ENCODE results near the gene ATP10A.
A peak's percentile ranks its signal among the peaks of the same experiment; 100 is the strongest.
"Not testable (repeated sequence)": the region's sequence is repeated elsewhere in the genome, so short reads cannot be mapped to it uniquely, and the experiment has no call there.

Gene ATP10A

GRCh38 chr15:25771736-25772135 is 91.4 kb downstream of the ATP10A start:
- DNase-seq (ENCODE audit: low spot score) = not testable (repeated sequence)

GRCh38 chr15:25771338-25771706 is 91.8 kb downstream of the ATP10A start:
- DNase-seq (ENCODE audit: low spot score) = no peak

- DNase-seq (ENCODE audit: low spot score) = no peak
Observed at GRCh38 chr15:25770618-25771337, 92.3 kb downstream of the ATP10A start.

- no peak for DNase-seq (ENCODE audit: low spot score)
Observed at GRCh38 chr15:25770031-25770430, 93.1 kb downstream of the ATP10A start.

GRCh38 chr15:25768271-25768670 is 94.9 kb downstream of the ATP10A start:
- DNase-seq (ENCODE audit: low spot score) = no peak

GRCh38 chr15:25767356-25768151 is 95.6 kb downstream of the ATP10A start:
- DNase-seq (ENCODE audit: low spot score) = no peak

GRCh38 chr15:25766417-25766816 is 96.7 kb downstream of the ATP10A start:
- no peak for DNase-seq (ENCODE audit: low spot score)

- DNase-seq (ENCODE audit: low spot score) = no peak
Observed at GRCh38 chr15:25764980-25765735, 98.0 kb downstream of the ATP10A start.

GRCh38 chr15:25763954-25764353 is 99.2 kb downstream of the ATP10A start:
- DNase-seq (ENCODE audit: low spot score) = no peak

GRCh38 chr15:25763331-25763751 is 99.8 kb downstream of the ATP10A start:
- DNase-seq (ENCODE audit: low spot score) = no peak

- DNase-seq (ENCODE audit: low spot score) = no peak
Observed at GRCh38 chr15:25761971-25762662, 101.0 kb downstream of the ATP10A start.

- no peak for DNase-seq (ENCODE audit: low spot score)
Observed at GRCh38 chr15:25759421-25759820, 103.7 kb downstream of the ATP10A start.

GRCh38 chr15:25758612-25759011 is 104.5 kb downstream of the ATP10A start:
- DNase-seq (ENCODE audit: low spot score) = not testable (repeated sequence)

GRCh38 chr15:25743548-25744275 is 119.4 kb downstream of the ATP10A start:
- DNase-seq (ENCODE audit: low spot score) = no peak

- no peak for DNase-seq (ENCODE audit: low spot score)
Observed at GRCh38 chr15:25742776-25743547, 120.2 kb downstream of the ATP10A start.

GRCh38 chr15:25742041-25742730 is 120.9 kb downstream of the ATP10A start:
- DNase-seq (ENCODE audit: low spot score) = no peak

GRCh38 chr15:25741256-25741580 is 121.9 kb downstream of the ATP10A start:
- DNase-seq (ENCODE audit: low spot score) = peak; percentile 11

- no peak for DNase-seq (ENCODE audit: low spot score)
Observed at GRCh38 chr15:25740383-25741255, 122.5 kb downstream of the ATP10A start.

GRCh38 chr15:25739687-25740121 is 123.4 kb downstream of the ATP10A start:
- peak; percentile 30 for DNase-seq (ENCODE audit: low spot score)
